Stomach (tissue), 9 donors: ENCODE measurements around the gene RAB8B. TPM values are rescaled to one million over a fixed set of nuclear protein-coding genes. Genes with fewer than 3 reads are reported as not detected.

Experiments used
- DNase-seq, 2 donors: peaks; one replicate each; pipeline versions ENCODE4 v3.0.0 to v3.0.0-alpha.2; 2013 to 2019
- H3K27ac ChIP-seq, 5 donors: fragments of 200-600 bp in 4 of 5; sonication (generic) in 4 of 5; one replicate each; pipeline ENCODE4 v1.5.1; 2013 to 2019; ENCODE audit warnings: mild to moderate bottlenecking in 1 of 5, moderate library complexity in 1 of 5
- H3K27me3 ChIP-seq, 3 donors: fragments of 200-600 bp; sonication (generic); one replicate each; pipeline ENCODE4 v1.5.1; 2017 to 2019; ENCODE audit warnings: mixed run types in 1 of 3
- H3K36me3 ChIP-seq, 4 donors: fragments of 200-600 bp; sonication (generic); 1 replicate in 3 of 4; 2 replicates in 1 of 4; pipeline ENCODE4 v1.5.1; 2016 to 2019
- H3K4me1 ChIP-seq, 4 donors: fragments of 200-600 bp; sonication (generic); one replicate each; pipeline ENCODE4 v1.5.1; 2016 to 2019
- H3K4me3 ChIP-seq, 4 donors: fragments of 200-600 bp; sonication (generic) in 3 of 4; one replicate each; pipeline ENCODE4 v1.5.1; 2016 to 2019; ENCODE audit warnings: mild to moderate bottlenecking in 1 of 4
- H3K9me3 ChIP-seq, 4 donors: fragments of 200-600 bp; sonication (generic); one replicate each; pipeline ENCODE4 v1.5.1; 2016 to 2019
- CTCF ChIP-seq, 7 experiments: fragments of 450-650 bp in 4 of 7; fragments of 200-600 bp in 3 of 7; sonication (generic) in 3 of 7; IDR thresholded peaks; one replicate each; pipeline ENCODE4 v1.5.1; 2016 to 2019; ENCODE audit warnings: antibody characterized with exemption in 7 of 7, control low read depth in 2 of 7, mild to moderate bottlenecking in 1 of 7
- EP300 ChIP-seq: sonication (generic); formaldehyde crosslinking; IDR thresholded peaks from one replicate; pipeline ENCODE4 v1.6.1; 2017; ENCODE audit warnings: antibody characterized with exemption
- POLR2A ChIP-seq, 4 donors: fragments of 450-650 bp; IDR thresholded peaks; one replicate each; pipeline ENCODE4 v1.6.1; 2016; ENCODE audit warnings: antibody characterized with exemption in 4 of 4, control low read depth in 2 of 4, mild to moderate bottlenecking in 1 of 4, moderate library complexity in 1 of 4
- POLR2AphosphoS5 ChIP-seq, 3 donors: sonication (generic); formaldehyde crosslinking; IDR thresholded peaks; one replicate each; pipeline ENCODE4 v1.6.1; 2016; ENCODE audit warnings: antibody characterized with exemption in 3 of 3
- WGBS, 5 donors: extraction: QIAGEN DNeasy Blood & Tissue Kit in 3 of 5; methylation state at CpG; one replicate each; pipeline versions ENCODE4 v1.1.5 to v1.1.7; 2013 to 2018; 5-methylcytosine and 5-hydroxymethylcytosine counted together
- intact Hi-C: fragments of 100-400 bp; cut with DNase I; formaldehyde crosslinking; loops from one replicate; pipeline ENCODE4 v1.15.1; 2023; ENCODE audit warnings: low total_unique reads
- polyA plus RNA-seq, 3 donors: library from polyadenylated mRNA; stranded (reverse); fragments of 200-250 nt; gene quantifications; one replicate each; pipeline ENCODE4 v1.2.3, GENCODE V29; 2013
- total RNA-seq, 5 donors: library from RNA; depleted of rRNA; stranded (reverse); fragments of >200 nt; gene quantifications; one replicate each; pipeline versions ENCODE4 v1.1.0 to v1.2.3, GENCODE V29; 2014 to 2016
- donor health status: healthy with polysubstance abuse.
- donor health status: Bipolar disorder and iron deficiency.
- donor health status: healthy.

Gene RAB8B
- total and polyA plus RNA-seq, 8 donors, result 2.0 to 103 (median 13.5) TPM

DNA sequence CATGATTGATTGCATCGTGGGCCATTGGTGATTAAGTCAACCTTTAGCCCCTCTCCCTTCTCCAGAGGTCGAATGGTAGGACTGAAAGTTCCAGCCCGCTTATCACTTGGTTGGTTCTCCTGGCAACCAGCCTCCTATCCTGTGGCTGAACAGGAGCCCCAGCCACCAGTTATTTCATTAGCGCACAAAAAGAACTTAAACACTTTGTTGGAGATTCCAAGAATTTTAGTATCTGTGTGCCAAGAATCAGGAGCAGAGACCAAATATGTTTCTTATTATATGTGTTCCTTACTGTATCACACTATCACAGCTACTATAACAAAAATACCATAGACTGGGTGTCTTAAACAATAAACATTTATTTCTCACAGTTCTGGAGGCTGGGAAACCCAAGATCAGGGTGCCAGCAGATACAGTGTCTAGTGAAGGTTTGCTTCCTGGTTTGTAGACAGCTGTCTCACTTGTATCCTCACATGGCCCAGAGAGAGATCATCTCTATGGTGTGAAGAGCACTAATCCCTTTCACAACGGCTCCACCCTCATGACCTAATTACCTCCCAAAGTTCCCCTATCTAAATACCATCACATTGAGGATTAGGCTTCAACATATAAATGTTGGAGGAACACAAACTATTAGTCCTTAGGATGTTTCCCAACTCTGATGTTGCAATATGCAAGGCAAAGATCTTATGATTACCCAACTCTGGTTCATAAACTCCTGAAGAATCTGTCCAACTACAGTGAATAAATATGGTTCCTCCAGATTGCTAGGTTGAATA is 57.5 kb downstream of the RAB8B start:
- peaks cover 12 to 51% (median 24%) of the 10 kb centered on the region in 4 donors for H3K4me1 ChIP-seq
- no peak overlapping the region for H3K4me3 ChIP-seq
- WGBS, 5 donors, result 70 to 75% (median 73%) methylated on average over 5 of the region's 5 CpGs
- intact Hi-C loops, result no loop called here
- H3K27me3 ChIP-seq, result no peaks in the 10 kb centered on the region
- no peak for DNase-seq
- H3K9me3 ChIP-seq, result no peaks in the 10 kb centered on the region
- TF ChIP-seq POLR2AphosphoS5 (IDR thresholded peaks at IDR 0.05) (peak; percentile 40 to 59 (median 48)), EP300 (no peak)
- peak overlapping the region in 4 of 5 donors; percentile 2 to 78 (median 58) for H3K27ac ChIP-seq
- peaks cover 0 to 44% (median 27%) of the 10 kb centered on the region in 4 donors for H3K36me3 ChIP-seq

GRCh38 chr15:63250312-63250965 is 61.0 kb downstream of the RAB8B start:
- H3K4me3 ChIP-seq, result no peak overlapping the region
- 90 to 98% (median 94%) methylated on average over 4 of the region's 4 CpGs for WGBS, 5 donors
- peaks cover 0 to 54% (median 28%) of the 10 kb centered on the region in 4 donors for H3K36me3 ChIP-seq
- no peaks in the 10 kb centered on the region for H3K27me3 ChIP-seq
- no peak overlapping the region for H3K27ac ChIP-seq
- DNase-seq, result no peak
- TF ChIP-seq POLR2AphosphoS5 (IDR thresholded peaks at IDR 0.05) (no peak), EP300 (no peak), POLR2A (IDR thresholded peaks at IDR 0.05) (no peak), CTCF (IDR thresholded peaks at IDR 0.05) (no peak)
- peaks cover 0 to 23% (median 3%) of the 10 kb centered on the region in 4 donors for H3K4me1 ChIP-seq
- intact Hi-C loops, result no loop called here
- no peaks in the 10 kb centered on the region for H3K9me3 ChIP-seq

DNA sequence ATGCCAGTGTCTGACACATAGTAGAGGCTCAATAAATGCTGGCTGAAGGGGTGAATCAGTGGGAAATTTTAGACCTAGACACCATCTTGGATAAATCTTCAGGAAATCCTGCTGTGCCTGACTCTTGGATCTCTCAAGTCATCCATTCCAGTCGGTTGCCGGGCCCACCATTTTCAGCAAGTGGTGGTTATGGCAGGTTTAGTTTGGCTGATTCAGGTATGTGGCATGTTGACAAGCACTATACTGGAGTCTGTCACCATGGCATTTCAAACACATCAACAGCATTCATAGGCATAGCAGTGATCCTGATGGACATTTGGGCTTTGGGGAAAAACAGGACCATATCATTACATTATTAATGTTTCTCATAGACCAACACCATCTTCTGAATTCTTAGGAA is 62.3 kb downstream of the RAB8B start:
- H3K9me3 ChIP-seq, result no peaks in the 10 kb centered on the region
- H3K4me3 ChIP-seq, result no peak overlapping the region
- TF ChIP-seq CTCF (IDR thresholded peaks at IDR 0.05), result no peak
- TF ChIP-seq POLR2AphosphoS5 (IDR thresholded peaks at IDR 0.05), result no peak
- TF ChIP-seq EP300, result no peak
- TF ChIP-seq POLR2A (IDR thresholded peaks at IDR 0.05), result no peak
- intact Hi-C loops, result no loop called here
- peaks cover 0 to 12% (median under 1%) of the 10 kb centered on the region in 4 donors for H3K4me1 ChIP-seq
- no peak for DNase-seq
- no peaks in the 10 kb centered on the region for H3K27me3 ChIP-seq
- H3K36me3 ChIP-seq, result peaks cover 0 to 46% (median 25%) of the 10 kb centered on the region in 4 donors
- 86 to 98% (median 98%) methylated on average over 2 of the region's 2 CpGs for WGBS, 5 donors
- H3K27ac ChIP-seq, result no peak overlapping the region

- Histone ChIP-seq H3K4me3 (no peak overlapping the region), H3K4me1 (peaks cover 0 to 8% (median 0%) of the 10 kb centered on the region in 4 donors), H3K27me3 (no peaks in the 10 kb centered on the region), H3K36me3 (peaks cover 0 to 48% (median 26%) of the 10 kb centered on the region in 4 donors), H3K27ac (no peak overlapping the region), H3K9me3 (no peaks in the 10 kb centered on the region)
- TF ChIP-seq POLR2A (IDR thresholded peaks at IDR 0.05), result no peak
- no peak for TF ChIP-seq CTCF (IDR thresholded peaks at IDR 0.05)
- no peak for TF ChIP-seq EP300
- no peak for TF ChIP-seq POLR2AphosphoS5 (IDR thresholded peaks at IDR 0.05)
- intact Hi-C loops, result no loop called here
- 90 to 97% (median 96%) methylated on average over 2 of the region's 2 CpGs for WGBS, 5 donors
- DNase-seq, result no peak
These were observed 62.9 kb downstream of the RAB8B start for GRCh38 chr15:63252292-63252691.
